Hepatocyte (in vitro differentiated cells): ENCODE measurements around the gene THRAP3. TPM values are rescaled to one million over a fixed set of nuclear protein-coding genes. Genes with fewer than 3 reads are reported as not detected.

ENCODE experiments used
- DNase-seq: peaks from one replicate; pipeline ENCODE4 v3.0.0-alpha.2; 2016; ENCODE audit warnings: low spot score
- H2AFZ ChIP-seq: fragments of 200-600 bp; sonication (generic); 2 replicates; pipeline ENCODE4 v1.6.0; 2016; ENCODE audit warnings: antibody characterized with exemption, mild to moderate bottlenecking
- H3K27ac ChIP-seq: fragments of 200-600 bp; sonication (generic); 2 replicates; pipeline ENCODE4 v1.5.1; 2016; ENCODE audit warnings: mild to moderate bottlenecking
- H3K27me3 ChIP-seq: fragments of 200-600 bp; sonication (generic); 2 replicates; pipeline ENCODE4 v1.6.1; 2016
- H3K36me3 ChIP-seq: fragments of 200-600 bp; sonication (generic); replicated peaks from 2 replicates; pipeline ENCODE4 v1.5.1; 2016; ENCODE audit warnings: low read depth; ENCODE audit not compliant: insufficient read depth
- H3K4me1 ChIP-seq: fragments of 200-600 bp; sonication (generic); 2 replicates; pipeline ENCODE4 v1.5.1; 2016; ENCODE audit warnings: mild to moderate bottlenecking, moderate library complexity; ENCODE audit not compliant: insufficient read depth
- H3K4me2 ChIP-seq: fragments of 200-600 bp; sonication (generic); 2 replicates; pipeline ENCODE4 v1.6.0; 2016
- H3K4me3 ChIP-seq: fragments of 200-600 bp; sonication (generic); 2 replicates; pipeline ENCODE4 v1.5.1; 2016; ENCODE audit warnings: mild to moderate bottlenecking
- H3K79me2 ChIP-seq: fragments of 200-600 bp; sonication (generic); 2 replicates; pipeline ENCODE4 v1.6.0; 2017; ENCODE audit warnings: mild to moderate bottlenecking
- H3K9me2 ChIP-seq: fragments of 200-600 bp; sonication (generic); replicated peaks from 2 replicates; pipeline ENCODE4 v1.6.0; 2017; ENCODE audit warnings: mild to moderate bottlenecking; ENCODE audit not compliant: insufficient read depth
- H3K9me3 ChIP-seq: fragments of 200-600 bp; sonication (generic); 2 replicates; pipeline ENCODE4 v1.5.1; 2016; ENCODE audit warnings: low read depth, mild to moderate bottlenecking
- H4K20me1 ChIP-seq: fragments of 200-600 bp; sonication (generic); 2 replicates; pipeline ENCODE4 v1.6.0; 2016; ENCODE audit warnings: mild to moderate bottlenecking; ENCODE audit not compliant: insufficient read depth, poor library complexity, severe bottlenecking
- CTCF ChIP-seq: fragments of 200-600 bp; sonication (generic); IDR thresholded peaks from 2 replicates; pipeline ENCODE4 v1.5.1; 2016; ENCODE audit warnings: antibody characterized with exemption, mild to moderate bottlenecking; ENCODE audit not compliant: poor library complexity
- EZH2 ChIP-seq: fragments of 200-600 bp; sonication (generic); IDR thresholded peaks from 2 replicates; pipeline ENCODE4 v1.6.1; 2016; ENCODE audit warnings: antibody characterized with exemption, mild to moderate bottlenecking, borderline replicate concordance
- EZH2phosphoT487 ChIP-seq: fragments of 200-600 bp; sonication (generic); IDR thresholded peaks from one replicate; pipeline ENCODE4 v1.6.1; 2018; ENCODE audit warnings: antibody characterized with exemption, mild to moderate bottlenecking, low read depth, moderate library complexity; ENCODE audit not compliant: unreplicated experiment, severe bottlenecking
- WGBS: methylation state at CpG from one replicate; pipeline ENCODE4 v1.1.6; 2016; ENCODE audit warnings: low lambda C conversion rate; ENCODE audit errors: missing lambda C conversion rate; 5-methylcytosine and 5-hydroxymethylcytosine counted together
- polyA plus RNA-seq: library from polyadenylated mRNA; unstranded; fragments of >200 nt; fragmentation: Nextera tagmentation; extraction: Ambion mirVana; gene quantifications from 2 replicates; pipeline ENCODE4 v1.2.1, GENCODE V29; 2016
- total RNA-seq: library from RNA; depleted of rRNA; stranded (reverse); fragments of >200 nt; gene quantifications from 2 replicates; pipeline ENCODE4 v1.2.3, GENCODE V29; 2014

THRAP3 gene
- total and polyA plus RNA-seq, 2 experiments from 2014 or later: 45.8 to 82.7 TPM

- DNase-seq: no peak
- Histone ChIP-seq H3K9me2 (no peaks in the 10 kb centered on the region), H2AFZ (no peak overlapping the region), H3K4me3 (no peak overlapping the region), H3K36me3 (no peaks in the 10 kb centered on the region), H3K79me2 (no peaks in the 10 kb centered on the region), H3K27me3 (no peaks in the 10 kb centered on the region), H4K20me1 (peaks cover 6% of the 10 kb centered on the region), H3K9me3 (no peaks in the 10 kb centered on the region), H3K4me2 (no peak overlapping the region), H3K4me1 (no peaks in the 10 kb centered on the region), H3K27ac (no peak overlapping the region)
- 89% methylated on average over 19 of the region's 19 CpGs for WGBS
- TF ChIP-seq EZH2 (no peak), CTCF (no peak), EZH2phosphoT487 (no peak)
Measured at GRCh38 chr1:36179220-36179600, 45.0 kb upstream of the THRAP3 start.

GRCh38 chr1:36182734-36183133 lies 41.5 kb upstream of the THRAP3 start:
- no peak overlapping the region for H2AFZ ChIP-seq

GRCh38 chr1:36183309-36183856 lies 40.9 kb upstream of the THRAP3 start:
- Histone ChIP-seq H3K4me1 (peaks cover 4% of the 10 kb centered on the region), H3K9me3 (no peaks in the 10 kb centered on the region), H3K9me2 (no peaks in the 10 kb centered on the region), H3K4me2 (no peak overlapping the region), H4K20me1 (no peaks in the 10 kb centered on the region), H3K4me3 (no peak overlapping the region), H3K79me2 (no peaks in the 10 kb centered on the region), H3K27ac (no peak overlapping the region), H2AFZ (no peak overlapping the region), H3K36me3 (no peaks in the 10 kb centered on the region), H3K27me3 (no peaks in the 10 kb centered on the region)
- TF ChIP-seq CTCF (no peak), EZH2phosphoT487 (no peak), EZH2 (no peak)
- 81% methylated on average over 2 of the region's 2 CpGs for WGBS
- no peak for DNase-seq

More at GRCh38 chr1:36182734-36183133, 41.5 kb upstream of the THRAP3 start:
- no peak for DNase-seq
- H3K4me2 ChIP-seq: no peak overlapping the region
- H4K20me1 ChIP-seq: no peaks in the 10 kb centered on the region
- H3K36me3 ChIP-seq: no peaks in the 10 kb centered on the region
- H3K4me1 ChIP-seq: peaks cover 2% of the 10 kb centered on the region
- no peaks in the 10 kb centered on the region for H3K27me3 ChIP-seq
- no peaks in the 10 kb centered on the region for H3K9me2 ChIP-seq
- no peaks in the 10 kb centered on the region for H3K79me2 ChIP-seq
- TF ChIP-seq EZH2phosphoT487: no peak
- no peak for TF ChIP-seq CTCF
- no peak for TF ChIP-seq EZH2
- 84% methylated on average over 1 of the region's 2 CpGs for WGBS
- no peak overlapping the region for H3K4me3 ChIP-seq
- no peaks in the 10 kb centered on the region for H3K9me3 ChIP-seq
- no peak overlapping the region for H3K27ac ChIP-seq
